Muscle layer of colon (tissue), 2 donors: ENCODE results near the gene DENND6B.
"Not testable (repeated sequence)": the region's sequence is repeated elsewhere in the genome, so short reads cannot be mapped to it uniquely, and the experiment has no call there.

Experiments used
- H3K27ac ChIP-seq: one replicate; pipeline ENCODE4 v1.7.0; 2013; ENCODE audit warnings: low read depth, mild to moderate bottlenecking, low read length, moderate library complexity
- H3K27me3 ChIP-seq, 2 donors: one replicate each; pipeline ENCODE4 v1.7.0; 2013; ENCODE audit warnings: low read length in 2 of 2, mild to moderate bottlenecking in 2 of 2; ENCODE audit not compliant: insufficient read depth in 2 of 2, control insufficient read depth in 1 of 2
- H3K36me3 ChIP-seq: one replicate; pipeline ENCODE4 v1.7.0; 2013; ENCODE audit warnings: mild to moderate bottlenecking, low read length; ENCODE audit not compliant: insufficient read depth
- H3K4me1 ChIP-seq: one replicate; pipeline ENCODE4 v1.7.0; 2013; ENCODE audit warnings: mild to moderate bottlenecking, low read length; ENCODE audit not compliant: insufficient read depth
- H3K4me3 ChIP-seq, 2 donors: one replicate each; pipeline ENCODE4 v1.7.0; 2013; ENCODE audit warnings: low read length in 2 of 2, low read depth in 1 of 2, mild to moderate bottlenecking in 1 of 2, moderate library complexity in 1 of 2
- H3K9ac ChIP-seq: one replicate; pipeline ENCODE4 v1.7.0; 2013; ENCODE audit warnings: low read length
- H3K9me3 ChIP-seq: one replicate; pipeline ENCODE4 v1.7.0; 2013; ENCODE audit warnings: mild to moderate bottlenecking, low read length
- donor health status: abdominal sarcoma.
- donor health status: Adenocarcinoma of cecum.

Gene DENND6B

DNA sequence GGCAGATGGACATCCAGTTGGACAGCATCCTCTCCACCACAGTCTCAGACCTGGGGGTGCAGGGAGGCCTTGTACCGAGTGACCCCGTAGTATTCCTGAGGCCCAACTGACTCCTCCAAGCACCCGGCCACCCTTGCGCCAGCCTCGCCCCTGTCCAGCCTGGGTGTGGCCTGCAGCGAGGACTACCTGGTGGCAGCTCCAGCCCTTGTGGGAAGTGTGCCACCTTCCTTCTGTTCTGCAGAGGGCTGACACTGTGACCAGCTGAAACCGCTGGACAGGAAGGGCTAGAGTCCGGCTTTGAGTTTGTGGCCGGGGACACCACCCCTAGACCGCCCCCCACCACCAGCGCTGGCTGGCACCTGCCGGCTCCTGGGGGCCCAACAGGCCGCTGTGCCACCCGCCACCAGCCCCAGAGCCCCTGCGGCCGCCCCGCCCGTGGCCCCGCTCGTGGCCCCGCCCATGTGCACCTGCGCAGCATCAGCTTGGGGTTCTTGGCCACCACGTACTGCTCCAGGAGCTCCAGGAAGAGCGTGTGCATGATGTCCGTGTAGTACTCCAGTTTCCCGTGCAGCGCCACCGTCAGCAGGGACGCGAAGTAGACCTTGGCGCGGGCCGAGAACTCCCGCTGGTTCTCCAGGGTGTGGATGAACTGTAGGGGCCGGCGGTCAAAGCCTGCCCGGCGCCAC is 46.6 kb downstream of the DENND6B start:
- no peak overlapping the region for H3K27ac ChIP-seq
- no peak overlapping the region for H3K9ac ChIP-seq
- no peaks in the 10 kb centered on the region for H3K9me3 ChIP-seq
- H3K4me1 ChIP-seq, result no peaks in the 10 kb centered on the region
- H3K27me3 ChIP-seq, result no peaks in the 10 kb centered on the region
- peaks cover 59% of the 10 kb centered on the region for H3K36me3 ChIP-seq
- no peak overlapping the region for H3K4me3 ChIP-seq

DNA sequence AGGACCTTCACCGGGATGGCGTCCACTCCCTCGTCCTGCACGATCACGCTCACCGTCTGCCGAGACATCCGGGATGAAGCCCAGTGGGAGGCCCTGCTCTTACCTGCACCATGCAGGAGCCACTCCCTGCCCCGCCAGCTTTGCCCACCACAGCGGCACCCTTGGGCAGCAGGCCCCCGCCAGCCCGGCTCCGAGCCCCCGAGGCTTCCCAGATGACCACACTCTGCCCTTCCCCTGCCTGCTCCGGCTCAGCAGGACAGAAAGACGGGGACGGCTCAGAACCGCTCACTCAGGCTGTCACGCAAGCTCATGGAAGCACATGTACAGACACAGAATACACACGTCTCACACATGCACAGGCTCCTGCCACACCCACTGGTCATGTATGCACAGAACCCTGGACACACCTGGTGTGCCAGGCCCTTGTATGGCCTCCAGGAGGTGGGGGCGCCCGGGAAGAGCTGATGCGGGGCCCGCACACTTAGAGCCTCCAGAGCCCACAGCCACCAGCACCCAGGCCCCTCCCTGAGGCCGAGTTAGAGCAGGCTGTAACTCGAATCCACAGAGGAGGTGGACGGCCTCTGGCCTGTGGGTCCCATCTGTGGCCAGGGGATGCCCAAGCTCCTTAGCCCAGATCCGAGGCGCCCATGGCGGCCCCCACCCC is 47.7 kb downstream of the DENND6B start:
- Histone ChIP-seq H3K9ac (no peak overlapping the region), H3K27me3 (no peaks in the 10 kb centered on the region), H3K36me3 (peaks cover 55% of the 10 kb centered on the region), H3K4me1 (no peaks in the 10 kb centered on the region), H3K27ac (no peak overlapping the region), H3K4me3 (no peak overlapping the region), H3K9me3 (no peaks in the 10 kb centered on the region)

DNA sequence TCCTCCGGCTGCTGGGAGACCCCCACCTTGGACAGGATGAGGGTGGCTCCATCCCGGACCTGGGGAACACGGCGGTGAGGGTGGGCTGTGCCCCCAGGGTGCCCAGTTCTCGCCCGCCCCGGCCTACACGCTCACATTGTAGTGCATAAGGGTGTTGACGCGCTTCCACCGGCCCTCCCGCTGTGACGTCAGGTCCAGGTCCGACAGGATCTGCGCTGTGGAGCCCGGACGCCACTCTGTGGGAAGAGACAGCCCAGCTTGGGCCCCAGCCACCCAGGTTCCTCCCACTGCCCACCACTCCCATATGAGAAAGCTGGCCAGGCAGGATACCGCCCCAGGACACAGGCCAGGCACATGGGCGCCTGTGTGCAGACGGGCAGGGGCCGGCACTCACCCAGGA is 48.4 kb downstream of the DENND6B start:
- H3K4me1 ChIP-seq, result no peaks in the 10 kb centered on the region

DNA sequence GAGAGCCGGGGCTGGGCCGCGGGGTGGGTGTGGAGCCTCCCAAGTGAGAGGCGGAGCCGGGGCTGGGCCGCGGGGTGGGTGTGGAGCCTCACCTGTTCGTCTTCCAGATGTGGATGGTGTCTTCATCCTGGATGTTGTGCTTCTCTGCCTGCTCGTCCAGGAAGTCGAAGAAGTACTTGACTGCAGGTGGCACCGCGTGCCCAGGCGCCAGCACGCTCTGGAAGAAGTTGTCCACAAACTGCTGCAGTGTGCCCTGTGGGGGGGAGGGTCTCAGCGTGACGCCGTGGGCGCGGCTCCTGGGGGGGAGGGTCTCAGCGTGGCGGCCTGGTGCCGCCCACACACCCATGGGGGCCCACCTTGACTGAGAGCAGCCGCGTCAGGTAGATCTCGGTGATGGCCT is 49.1 kb downstream of the DENND6B start:
- no peak overlapping the region for H3K9ac ChIP-seq
- H3K4me3 ChIP-seq, result no peak overlapping the region
- H3K9me3 ChIP-seq, result no peaks in the 10 kb centered on the region
- H3K27ac ChIP-seq, result no peak overlapping the region
- H3K36me3 ChIP-seq, result peaks cover 54% of the 10 kb centered on the region
- H3K4me1 ChIP-seq, result no peaks in the 10 kb centered on the region
- no peaks in the 10 kb centered on the region for H3K27me3 ChIP-seq

More for the DNA sequence above, 48.4 kb downstream of the DENND6B start:
- Histone ChIP-seq H3K36me3 (peaks cover 54% of the 10 kb centered on the region), H3K27ac (no peak overlapping the region), H3K9ac (no peak overlapping the region), H3K4me3 (no peak overlapping the region), H3K27me3 (no peaks in the 10 kb centered on the region), H3K9me3 (no peaks in the 10 kb centered on the region)

DNA sequence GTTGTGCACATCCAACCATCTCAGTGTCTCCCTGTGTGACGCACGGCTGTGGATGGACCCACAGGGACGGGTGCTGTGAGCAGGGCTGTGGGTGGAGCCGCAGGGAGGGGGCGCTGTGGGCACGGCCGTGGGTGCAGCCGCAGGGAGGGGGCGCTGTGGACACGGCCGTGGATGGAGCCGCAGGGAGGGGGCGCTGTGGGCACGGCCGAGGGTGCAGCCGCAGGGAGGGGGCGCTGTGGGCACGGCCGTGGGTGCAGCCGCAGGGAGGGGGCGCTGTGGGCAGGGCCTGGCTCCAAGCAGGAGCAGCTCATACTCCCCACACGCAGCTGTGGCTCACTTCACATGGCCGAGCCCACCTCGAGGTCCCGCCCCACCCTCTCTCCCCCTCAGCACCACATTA is 50.7 kb downstream of the DENND6B start:
- Histone ChIP-seq H3K36me3 (peaks cover 44% of the 10 kb centered on the region), H3K27ac (peak overlapping the region; percentile 7)

DNA sequence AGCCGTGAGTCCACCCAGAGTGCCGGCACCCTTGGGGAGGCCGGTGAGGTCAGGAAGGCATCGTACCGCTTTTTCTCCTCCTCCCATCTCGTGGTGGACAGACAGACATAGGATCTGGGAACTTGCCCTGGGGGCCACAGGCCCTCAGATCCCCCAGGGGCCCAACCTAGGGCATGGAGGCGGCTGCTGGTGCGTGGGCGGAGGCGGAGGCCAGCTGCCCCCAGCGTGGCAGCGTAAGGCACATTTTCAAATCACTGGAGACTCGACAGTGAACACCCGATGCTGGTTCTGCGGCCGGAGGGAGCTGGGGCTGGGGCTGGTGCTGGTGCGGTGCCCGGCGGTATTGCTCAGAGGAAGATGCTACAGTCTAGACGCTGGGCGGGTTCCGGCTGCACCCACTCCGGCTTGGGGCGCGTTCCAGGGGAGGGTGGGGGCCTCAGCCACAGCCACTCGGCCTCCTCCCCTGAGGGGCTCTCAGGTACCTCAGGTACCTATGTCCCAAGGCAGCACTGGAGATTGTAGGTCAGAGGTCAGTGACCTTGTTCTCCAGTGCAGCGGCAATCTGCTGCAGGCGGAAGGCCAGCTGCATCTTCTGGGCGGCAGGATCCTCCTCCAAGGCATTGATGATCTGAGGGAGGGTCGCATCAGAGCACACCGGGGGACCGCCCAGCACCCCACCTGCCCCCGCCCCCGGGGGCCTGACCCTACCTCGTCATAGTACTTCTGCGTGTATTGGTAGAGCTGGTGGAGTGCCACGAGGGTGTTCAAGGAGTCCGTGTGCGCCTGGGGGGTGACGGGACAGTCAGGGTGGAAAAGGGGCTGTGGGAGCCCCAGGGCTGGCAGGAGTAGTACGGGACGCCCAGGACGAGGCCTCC is 51.4 kb downstream of the DENND6B start:
- Histone ChIP-seq H3K27me3 (peaks cover 0 to 16% of the 10 kb centered on the region in 2 donors), H3K27ac (no peak overlapping the region), H3K4me3 (no peak overlapping the region), H3K4me1 (peaks cover 5% of the 10 kb centered on the region), H3K36me3 (peaks cover 42% of the 10 kb centered on the region), H3K9ac (no peak overlapping the region), H3K9me3 (no peaks in the 10 kb centered on the region)

More for the DNA sequence above, 50.7 kb downstream of the DENND6B start:
- no peaks in the 10 kb centered on the region for H3K9me3 ChIP-seq
- peaks cover 1% of the 10 kb centered on the region for H3K4me1 ChIP-seq
- no peak overlapping the region for H3K4me3 ChIP-seq
- H3K27me3 ChIP-seq, result peaks cover 0 to 12% of the 10 kb centered on the region in 2 donors
- no peak overlapping the region for H3K9ac ChIP-seq

DNA sequence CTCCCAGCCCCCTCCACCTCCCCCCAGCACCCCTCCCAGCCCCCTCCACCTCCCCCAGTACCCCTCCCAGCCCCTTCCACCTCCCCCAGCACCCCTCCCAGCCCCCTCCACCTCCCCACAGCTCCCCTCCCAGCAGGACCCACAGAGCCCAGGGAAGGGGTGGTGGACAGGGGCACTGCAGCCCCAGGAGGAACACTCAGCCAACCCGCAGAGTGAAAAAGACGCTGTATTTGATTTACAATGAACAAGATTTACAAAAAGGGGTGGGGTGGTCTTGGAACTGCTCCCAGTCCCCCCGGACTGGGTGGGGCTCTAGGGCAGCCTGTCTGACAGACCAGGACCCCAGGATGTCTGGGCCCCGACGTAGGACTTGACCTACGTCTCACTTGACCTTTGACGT is 52.0 kb downstream of the DENND6B start:
- peaks cover 5% of the 10 kb centered on the region for H3K4me1 ChIP-seq
- H3K27ac ChIP-seq, result no peak overlapping the region
- H3K9ac ChIP-seq, result no peak overlapping the region
- H3K9me3 ChIP-seq, result no peaks in the 10 kb centered on the region
- peaks cover 37% of the 10 kb centered on the region for H3K36me3 ChIP-seq
- H3K27me3 ChIP-seq, result peaks cover 0 to 16% of the 10 kb centered on the region in 2 donors
- H3K4me3 ChIP-seq, result no peak overlapping the region

DNA sequence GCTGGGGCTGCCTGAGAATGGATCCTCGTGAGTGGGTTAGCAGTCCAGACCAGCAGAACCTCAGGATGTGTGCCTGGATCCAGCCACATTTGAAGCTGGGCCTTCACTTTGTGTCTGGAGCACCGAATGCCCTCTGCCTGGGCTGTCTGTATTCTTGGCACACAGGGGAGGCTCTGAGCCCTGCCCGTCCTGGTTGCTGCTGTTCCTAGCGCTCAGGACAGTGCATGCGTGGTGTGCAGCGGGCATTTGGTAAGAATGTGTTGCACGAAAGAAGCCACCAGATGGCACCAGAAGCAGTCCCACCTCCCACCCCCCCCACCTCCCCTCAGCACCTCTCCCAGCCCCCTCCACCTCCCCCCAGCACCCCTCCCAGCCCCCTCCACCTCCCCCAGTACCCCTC is 52.5 kb downstream of the DENND6B start:
- H3K9me3 ChIP-seq, result no peaks in the 10 kb centered on the region
- H3K4me1 ChIP-seq, result peaks cover 5% of the 10 kb centered on the region
- no peak overlapping the region for H3K9ac ChIP-seq
- H3K27me3 ChIP-seq, result peaks cover 0 to 17% of the 10 kb centered on the region in 2 donors
- no peak overlapping the region for H3K4me3 ChIP-seq
- peaks cover 32% of the 10 kb centered on the region for H3K36me3 ChIP-seq
- no peak overlapping the region for H3K27ac ChIP-seq

DNA sequence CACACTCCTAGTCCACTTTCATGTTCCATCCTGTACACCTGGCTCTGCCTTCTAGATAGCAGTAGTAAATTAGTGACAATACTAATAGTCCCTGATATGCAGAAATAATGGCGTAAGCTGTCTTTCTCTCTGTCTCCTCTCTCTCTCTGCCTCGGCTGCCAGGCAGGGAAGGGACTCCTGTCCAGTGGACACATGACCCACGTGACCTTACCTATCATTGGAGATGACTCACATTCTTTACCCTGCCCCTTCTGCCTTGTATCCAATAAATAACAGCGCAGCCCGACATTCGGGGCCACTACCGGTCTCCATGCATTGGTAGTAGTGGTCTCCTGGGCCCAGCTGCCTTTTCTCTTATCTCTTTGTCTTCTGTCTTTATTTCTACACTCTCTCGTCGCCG is 53.0 kb downstream of the DENND6B start:
- not testable (repeated sequence) for H3K4me1 ChIP-seq, H3K9me3 ChIP-seq, H3K9ac ChIP-seq, H3K4me3 ChIP-seq, H3K27ac ChIP-seq
- Histone ChIP-seq H3K36me3 (peaks cover 27% of the 10 kb centered on the region), H3K27me3 (peaks cover 0 to 21% of the 10 kb centered on the region in 2 donors)

DNA sequence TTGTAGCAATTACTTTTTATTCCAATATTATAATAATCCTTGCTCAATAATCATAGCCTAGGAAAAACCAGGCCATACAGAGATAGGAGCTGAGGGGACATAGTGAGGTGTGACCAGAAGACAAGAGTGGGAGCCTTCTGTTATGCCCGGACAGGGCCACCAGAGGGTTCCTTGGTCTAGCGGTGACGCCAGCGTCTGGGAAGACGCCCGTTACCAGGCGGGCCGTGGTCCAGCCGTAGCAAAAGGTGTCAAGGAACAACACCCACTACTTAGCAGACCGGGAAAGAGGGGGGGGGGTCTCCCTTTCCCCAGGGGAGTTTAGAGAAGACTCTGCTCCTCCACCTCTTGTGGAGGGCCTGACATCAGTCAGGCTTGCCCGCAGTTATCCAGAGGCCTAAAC is 53.5 kb downstream of the DENND6B start:
- H3K27me3 ChIP-seq, result peaks cover 0 to 21% of the 10 kb centered on the region in 2 donors
- not testable (repeated sequence) for H3K4me1 ChIP-seq, H3K9ac ChIP-seq, H3K4me3 ChIP-seq, H3K27ac ChIP-seq, H3K9me3 ChIP-seq
- peaks cover 22% of the 10 kb centered on the region for H3K36me3 ChIP-seq

DNA sequence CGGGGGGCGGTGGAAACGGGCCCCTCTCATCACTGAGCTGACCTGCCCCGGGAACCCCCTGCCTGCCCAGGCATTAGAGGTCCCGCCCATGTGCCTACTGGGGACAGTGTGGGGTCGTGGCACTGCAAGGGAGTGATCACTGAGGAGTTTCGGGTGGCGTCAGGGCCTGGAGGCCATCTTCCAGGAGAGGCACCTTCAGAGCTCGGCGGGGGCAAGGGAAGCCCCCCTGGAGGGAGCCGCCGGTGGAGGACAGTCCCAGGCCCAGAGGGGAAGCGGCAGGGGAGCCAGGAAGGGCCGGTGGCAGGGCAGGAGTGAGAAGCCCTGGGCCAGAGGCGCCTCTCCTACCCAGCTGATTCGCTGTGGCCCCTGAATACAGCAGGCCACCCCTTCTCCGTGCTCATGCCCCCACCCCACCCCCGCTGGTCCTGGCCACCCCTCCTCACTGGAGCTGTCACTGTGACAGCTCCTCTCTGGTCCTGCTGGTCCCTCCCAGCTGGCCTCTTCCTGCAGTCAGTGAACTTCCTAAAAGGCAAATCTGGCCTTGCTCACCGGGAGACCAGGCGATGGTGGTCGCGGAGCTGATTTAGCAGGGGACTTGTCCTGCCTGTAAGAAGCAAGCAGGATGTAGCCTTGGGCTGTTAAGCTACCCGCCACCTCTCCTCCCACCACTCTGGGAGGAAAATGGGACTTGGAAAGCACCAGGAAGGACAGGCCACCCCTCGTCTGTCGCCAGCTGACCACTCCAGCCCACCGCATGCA is 54.6 kb downstream of the DENND6B start:
- peaks cover 0 to 21% of the 10 kb centered on the region in 2 donors for H3K27me3 ChIP-seq
- H3K36me3 ChIP-seq, result peaks cover 12% of the 10 kb centered on the region
- H3K27ac ChIP-seq, result no peak overlapping the region
- no peak overlapping the region for H3K9ac ChIP-seq
- peaks cover 5% of the 10 kb centered on the region for H3K4me1 ChIP-seq
- H3K4me3 ChIP-seq, result no peak overlapping the region
- H3K9me3 ChIP-seq, result no peaks in the 10 kb centered on the region
